HepG2 (cell line): ENCODE measurements around the gene GRB10.

Experiments
- ATF6 ChIP-seq: sonication (generic); formaldehyde crosslinking; conservative IDR thresholded peaks from 2 replicates; pipeline ENCODE4 v1.4.0; 2020; ENCODE audit warnings: missing genetic modification reagents
- CEBPB ChIP-seq: IDR thresholded peaks from 2 replicates; pipeline ENCODE4 v1.6.1; 2011; ENCODE audit warnings: low read depth, low read length, improper control_type of control experiment, borderline replicate concordance
- CTCF ChIP-seq: sonication (generic); formaldehyde crosslinking; IDR thresholded peaks from 2 replicates; pipeline ENCODE4 v1.5.0; 2020; ENCODE audit warnings: mild to moderate bottlenecking, missing genetic modification reagents, moderate library complexity
- FOSL2 ChIP-seq: sonication (generic); formaldehyde crosslinking; IDR thresholded peaks from 2 replicates; pipeline ENCODE4 v1.4.0; 2020; ENCODE audit warnings: missing genetic modification reagents
- GABPA ChIP-seq, 2 experiments: IDR thresholded peaks; 2 replicates each; pipeline ENCODE4 v1.6.1; 2011 to 2016; ENCODE audit warnings: low read depth in 2 of 2, low read length in 1 of 2, missing biosample characterization in 1 of 2, missing genetic modification characterization in 1 of 2
- NFIC ChIP-seq: IDR thresholded peaks from 2 replicates; pipeline ENCODE4 v1.6.1; 2012; ENCODE audit warnings: mild to moderate bottlenecking, low read length, inconsistent platforms
- PAF1 ChIP-seq: IDR thresholded peaks from 2 replicates; pipeline ENCODE4 v1.6.1; 2016; ENCODE audit warnings: missing genetic modification reagents, missing compliant biosample characterization
- POLR2AphosphoS5 ChIP-seq: IDR thresholded peaks from 2 replicates; pipeline ENCODE4 v1.6.1; 2012; ENCODE audit warnings: low read depth, low read length
- SNAPC4 ChIP-seq: sonication (generic); formaldehyde crosslinking; IDR thresholded peaks from 2 replicates; pipeline ENCODE4 v1.4.0; 2020; ENCODE audit warnings: mild to moderate bottlenecking, missing genetic modification reagents
- SUZ12 ChIP-seq: fragments of 150-350 bp; IDR thresholded peaks from 2 replicates; pipeline ENCODE4 v1.6.1; 2014; ENCODE audit warnings: low read depth, low read length
- YY1 ChIP-seq: IDR thresholded peaks from 2 replicates; pipeline ENCODE4 v1.6.1; 2011; ENCODE audit warnings: low read length, low read depth, moderate library complexity, mild to moderate bottlenecking; ENCODE audit not compliant: insufficient read depth, insufficient replicate concordance
- ZBTB33 ChIP-seq: sonication (generic); formaldehyde crosslinking; IDR thresholded peaks from 2 replicates; pipeline ENCODE4 v1.4.0; 2020; ENCODE audit warnings: missing genetic modification reagents
- ZNF609 ChIP-seq: sonication (generic); formaldehyde crosslinking; IDR thresholded peaks from 2 replicates; pipeline ENCODE4 v1.4.0; 2020; ENCODE audit warnings: mild to moderate bottlenecking, missing genetic modification reagents, borderline replicate concordance
- ZSCAN9 ChIP-seq: IDR thresholded peaks from 2 replicates; pipeline ENCODE4 v1.6.1; 2016; ENCODE audit warnings: borderline replicate concordance

GRCh38 chr7:50653126-50653864 is 129.4 kb downstream of the GRB10 start:
- TF ChIP-seq CTCF (CRISPR knock-in tag) = no peak
- no peak for TF ChIP-seq SNAPC4 (CRISPR knock-in tag)
- TF ChIP-seq CEBPB = no peak
- no peak for TF ChIP-seq YY1
- no peak for TF ChIP-seq NFIC
- no peak for TF ChIP-seq ZNF609 (CRISPR knock-in tag)
- no peak for TF ChIP-seq ZSCAN9 (CRISPR knock-in tag)
- TF ChIP-seq ATF6 (CRISPR knock-in tag) = no peak
- no peak for TF ChIP-seq POLR2AphosphoS5
- TF ChIP-seq SUZ12 = no peak
- no peak for TF ChIP-seq PAF1 (CRISPR knock-in tag)
- TF ChIP-seq ZBTB33 (CRISPR knock-in tag) = no peak
- TF ChIP-seq FOSL2 (CRISPR knock-in tag) = no peak
- no peak for TF ChIP-seq GABPA (IDR thresholded peaks at IDR 0.05; ENCODE audit: low read depth, low read length)
- TF ChIP-seq GABPA (CRISPR knock-in tag; IDR thresholded peaks at IDR 0.05; ENCODE audit: low read depth) = no peak
